GM18502 (cell line): ENCODE data around the gene USP5.
"Not testable (repeated sequence)": the region's sequence is repeated elsewhere in the genome, so short reads cannot be mapped to it uniquely, and the experiment has no call there.

Experiments
- ATAC-seq: cut with Tn5 transposase; IDR thresholded peaks from one replicate; pipeline ENCODE4 v1.9.1; 2021; ENCODE audit warnings: mild to moderate bottlenecking; ENCODE audit not compliant: unreplicated experiment, poor library complexity

The USP5 gene

GRCh38 chr12:6879824-6880223 lies 27.9 kb downstream of the USP5 start:
- ATAC-seq = not testable (repeated sequence)

DNA sequence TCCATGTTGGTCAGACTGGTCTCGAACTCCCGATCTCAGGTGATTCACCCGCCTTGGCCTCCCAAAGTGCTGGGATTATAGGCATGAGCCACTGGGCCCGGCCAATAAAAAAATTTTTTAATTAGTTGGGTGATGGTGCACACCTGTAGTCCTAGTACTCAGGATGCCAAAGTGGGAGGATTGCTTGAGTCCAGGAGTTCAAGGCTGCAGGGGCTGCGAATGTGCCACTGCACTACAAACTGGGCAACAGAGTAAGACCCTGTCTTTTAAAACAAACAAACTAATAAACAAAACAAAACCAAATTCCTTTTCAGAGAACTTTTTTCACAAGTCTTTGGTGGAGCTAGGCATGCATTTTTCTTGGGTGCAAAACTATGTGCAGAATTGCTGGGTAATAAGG lies 31.3 kb downstream of the USP5 start:
- ATAC-seq = no peak

DNA sequence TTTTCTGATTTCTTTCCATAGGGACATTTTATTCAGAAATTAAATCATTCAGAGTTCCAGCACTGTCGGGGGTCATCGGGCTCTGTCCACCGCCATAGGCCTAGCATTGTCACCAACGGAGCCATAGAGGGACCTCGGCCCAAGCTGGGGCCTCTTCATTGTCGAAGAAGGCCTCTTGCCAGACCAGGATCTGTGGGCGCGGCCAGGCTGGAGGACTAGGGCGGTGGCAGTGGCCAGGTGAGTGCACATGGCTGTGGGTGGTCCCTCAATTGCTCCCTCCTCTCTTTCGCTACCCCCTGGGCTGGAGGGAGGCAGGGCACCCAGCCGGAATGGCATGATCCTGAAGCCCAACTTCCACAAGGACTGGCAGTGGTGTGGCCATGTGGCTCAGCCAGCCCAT lies 31.7 kb downstream of the USP5 start:
- no peak for ATAC-seq

DNA sequence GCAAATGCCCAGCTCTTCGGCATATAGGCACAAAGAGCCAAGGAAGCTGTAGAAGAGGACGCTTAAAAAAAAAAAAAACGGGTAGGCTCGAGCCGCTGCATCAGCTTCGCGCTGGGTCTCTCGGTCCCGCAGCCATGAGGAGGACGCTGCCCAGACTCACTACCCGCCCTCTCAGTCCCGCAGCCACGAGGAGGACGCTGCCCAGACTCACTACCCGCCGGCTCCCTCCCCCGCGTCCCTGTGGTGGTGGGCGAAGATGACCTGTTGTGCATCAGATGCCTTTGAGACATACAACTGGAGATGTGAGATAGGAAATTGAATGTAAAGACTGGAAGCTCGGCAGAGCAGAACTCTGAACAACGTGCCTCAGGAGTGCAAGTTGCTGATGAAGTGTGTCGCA lies 32.6 kb downstream of the USP5 start:
- ATAC-seq = no peak

DNA sequence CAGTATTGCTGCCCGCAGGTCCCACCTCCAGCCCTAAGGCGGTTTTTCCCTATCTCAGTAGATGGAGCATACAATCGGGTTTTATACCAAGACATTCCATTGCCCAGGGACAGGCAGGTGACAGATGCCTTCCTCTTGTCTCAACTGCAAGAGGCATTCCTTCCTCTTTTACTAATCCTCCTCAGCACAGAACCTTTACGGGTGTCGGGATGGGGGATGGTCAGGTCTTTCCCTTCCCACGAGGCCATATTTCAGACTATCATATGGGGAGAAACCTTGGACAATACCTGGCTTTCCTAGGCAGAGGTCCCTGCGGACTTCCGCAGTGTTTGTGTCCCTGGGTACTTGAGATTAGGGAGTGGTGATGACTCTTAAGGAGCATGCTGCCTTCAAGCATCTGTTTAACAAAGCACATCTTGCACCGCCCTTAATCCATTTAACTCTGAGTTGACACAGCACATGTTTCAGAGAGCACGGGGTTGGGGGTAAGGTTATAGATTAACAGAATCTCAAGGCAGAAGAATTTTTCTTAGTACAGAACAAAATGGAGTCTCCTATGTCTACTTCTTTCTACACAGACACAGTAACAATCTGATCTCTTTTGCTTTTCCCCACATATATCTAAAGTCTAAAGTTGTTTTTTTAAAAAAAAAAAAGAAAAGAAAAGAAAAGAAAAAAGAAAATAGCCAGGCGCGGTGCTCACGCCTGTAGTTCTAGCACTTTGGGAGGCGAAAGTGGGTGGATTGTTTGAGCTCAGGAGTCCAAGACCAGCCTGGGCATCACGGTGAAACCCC lies 34.5 kb downstream of the USP5 start:
- ATAC-seq = not testable (repeated sequence)

- no peak for ATAC-seq
Observed at GRCh38 chr12:6887460-6887859, 35.5 kb downstream of the USP5 start.

DNA sequence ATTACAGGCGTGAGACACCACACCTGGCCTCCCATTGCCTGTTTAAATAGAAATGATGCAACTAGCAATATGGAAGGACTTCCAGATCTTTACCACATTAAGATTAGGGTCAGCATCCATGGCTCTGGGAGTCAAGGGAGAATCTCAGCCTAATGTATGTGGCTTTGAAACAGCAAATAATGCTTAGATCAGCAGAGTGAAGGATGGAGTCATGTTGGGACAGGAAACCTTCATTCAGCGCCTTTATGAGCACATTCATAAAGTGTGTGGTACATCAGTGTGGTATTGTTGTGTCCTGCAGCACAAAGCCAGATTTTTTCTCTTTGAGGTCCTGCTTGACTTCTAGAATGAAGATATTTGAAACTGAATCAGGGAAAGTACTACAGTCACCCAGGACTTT lies 36.4 kb downstream of the USP5 start:
- ATAC-seq = no peak

GRCh38 chr12:6888794-6889193 lies 36.8 kb downstream of the USP5 start:
- not testable (repeated sequence) for ATAC-seq

- ATAC-seq = not testable (repeated sequence)
Observed at GRCh38 chr12:6889775-6890573, 38.0 kb downstream of the USP5 start.

- ATAC-seq = peak; percentile 92
Observed at GRCh38 chr12:6890789-6891645, 39.1 kb downstream of the USP5 start.

DNA sequence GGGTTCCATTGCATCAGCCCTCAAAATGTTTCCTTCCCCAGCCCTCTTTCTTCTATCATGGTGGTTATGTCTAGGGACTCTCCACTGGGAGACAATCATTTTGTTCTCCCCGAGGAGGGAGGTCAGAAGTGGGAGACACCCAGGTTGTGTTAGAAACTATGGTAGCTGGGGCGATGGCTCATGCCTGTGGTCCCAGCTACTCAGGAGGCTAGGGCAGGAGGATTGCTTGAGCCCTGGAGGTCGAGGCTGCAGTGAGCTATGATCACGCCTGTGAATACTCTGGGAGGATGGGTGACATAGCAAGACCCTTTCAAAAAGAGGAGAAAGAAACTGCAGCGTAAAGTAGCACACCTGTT lies 39.7 kb downstream of the USP5 start:
- no peak for ATAC-seq

- not testable (repeated sequence) for ATAC-seq
Observed at GRCh38 chr12:6892683-6893082, 40.7 kb downstream of the USP5 start.

GRCh38 chr12:6894321-6894720 lies 42.4 kb downstream of the USP5 start:
- no peak for ATAC-seq

- ATAC-seq = no peak
Observed at GRCh38 chr12:6896846-6897435, 45.0 kb downstream of the USP5 start.

DNA sequence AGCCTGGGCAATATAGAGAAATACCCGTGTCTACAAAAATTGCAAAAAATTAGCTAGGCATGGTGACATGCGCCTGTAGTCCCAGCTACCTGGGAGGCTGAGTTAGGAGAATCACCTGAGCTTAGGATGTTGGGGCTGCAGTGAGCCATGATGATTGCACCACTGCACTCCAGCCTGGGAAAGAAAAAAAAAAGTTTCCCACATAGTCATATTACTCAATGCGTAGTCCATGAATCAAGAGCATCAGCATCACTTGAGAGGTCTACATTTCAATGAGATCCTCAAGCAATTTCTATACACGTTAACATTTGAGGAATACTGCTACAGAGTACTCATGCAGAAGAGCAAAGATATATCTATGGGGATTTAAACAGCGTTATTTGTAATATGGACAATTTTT lies 47.5 kb downstream of the USP5 start:
- no peak for ATAC-seq

GRCh38 chr12:6899837-6900519 lies 48.0 kb downstream of the USP5 start:
- no peak for ATAC-seq

DNA sequence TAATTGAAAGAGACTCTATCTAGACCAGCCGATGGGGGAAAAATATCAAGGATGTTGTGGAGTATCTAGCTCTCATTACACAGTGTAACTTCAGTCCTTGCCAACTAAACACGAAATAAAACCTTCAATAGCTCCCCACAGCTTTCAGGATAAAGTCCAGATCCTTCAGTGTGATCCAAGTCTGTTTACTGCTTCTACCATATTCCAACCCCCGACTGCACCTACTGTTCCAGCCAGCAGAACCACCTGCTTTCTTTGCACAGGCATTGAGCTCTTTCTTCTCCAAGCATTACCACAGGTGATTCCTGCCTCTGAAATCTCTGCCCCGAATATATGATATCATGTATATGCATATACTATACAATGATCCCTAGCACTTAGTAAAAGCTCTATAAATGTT lies 50.5 kb downstream of the USP5 start:
- ATAC-seq = no peak

DNA sequence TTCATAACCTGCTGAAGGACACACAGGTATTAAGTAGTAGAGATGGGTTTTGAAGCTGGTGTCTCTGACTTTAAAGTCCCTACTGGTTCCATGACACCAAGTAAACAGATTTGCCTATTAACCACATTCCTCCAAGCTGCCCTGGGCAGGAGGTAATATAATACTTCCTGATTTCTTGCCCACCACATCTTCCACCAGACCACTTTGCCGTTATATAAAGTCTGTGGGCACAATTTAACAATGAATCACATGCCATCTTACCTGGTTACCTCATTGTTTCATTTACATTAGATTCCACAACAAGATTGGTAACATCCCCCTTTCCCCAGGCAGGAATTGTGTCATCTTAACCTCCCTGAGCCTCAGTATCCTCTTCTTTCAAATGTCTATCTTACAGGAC lies 51.8 kb downstream of the USP5 start:
- no peak for ATAC-seq

- ATAC-seq = peak; percentile 95
Observed at GRCh38 chr12:6904280-6905276, 52.6 kb downstream of the USP5 start, which contains the start of gene LRRC23. LRRC23 (plus strand) TSS chr12:6904822; CDS start chr12:6905634, 812 bp downstream.
